CD14-positive monocyte (primary cell): ENCODE measurements around the gene LEMD1. TPM values are rescaled to one million over a fixed set of nuclear protein-coding genes. Genes with fewer than 3 reads are reported as not detected.

Experiments used
- DNase-seq, 3 donors: peaks; one replicate each; pipeline ENCODE4 v3.0.0-alpha.2; 2011 to 2022
- H2AFZ ChIP-seq: 2 replicates; pipeline ENCODE4 v1.6.0; 2012; ENCODE audit warnings: mild to moderate bottlenecking, low read depth, low read length, inconsistent platforms; ENCODE audit not compliant: insufficient read depth, poor library complexity, severe bottlenecking
- H3K27ac ChIP-seq, 2 donors: 1 replicate in 1 of 2; 2 replicates in 1 of 2; pipeline ENCODE4 v1.5.1; 2012 to 2013; ENCODE audit warnings: low read length in 2 of 2, control low read depth in 1 of 2, inconsistent platforms in 1 of 2, low read depth in 1 of 2, mild to moderate bottlenecking in 1 of 2
- H3K27me3 ChIP-seq, 2 donors: one replicate each; pipeline versions ENCODE4 v1.6.0 to v1.6.1; 2011 to 2013; ENCODE audit warnings: low read length in 2 of 2; ENCODE audit not compliant: control insufficient read depth in 2 of 2, insufficient read depth in 2 of 2
- H3K36me3 ChIP-seq, 2 donors: replicated peaks in 1 of 2; 1 replicate in 1 of 2; 2 replicates in 1 of 2; pipeline versions ENCODE4 v1.5.1 to v1.6.1; 2012 to 2013; ENCODE audit warnings: low read length in 2 of 2, control low read depth in 1 of 2, inconsistent platforms in 1 of 2, mild to moderate bottlenecking in 1 of 2; ENCODE audit not compliant: insufficient read depth in 2 of 2, control insufficient read depth in 1 of 2
- H3K4me1 ChIP-seq, 2 donors: 1 replicate in 1 of 2; 2 replicates in 1 of 2; pipeline versions ENCODE4 v1.5.1 to v1.6.1; 2012 to 2013; ENCODE audit warnings: low read length in 2 of 2, control low read depth in 1 of 2, inconsistent platforms in 1 of 2, mild to moderate bottlenecking in 1 of 2, moderate library complexity in 1 of 2; ENCODE audit not compliant: insufficient read depth in 2 of 2, control insufficient read depth in 1 of 2
- H3K4me2 ChIP-seq: replicated peaks from 2 replicates; pipeline ENCODE3; 2012; ENCODE audit warnings: low read length, moderate library complexity, mild to moderate bottlenecking; ENCODE audit not compliant: poor library complexity, severe bottlenecking; ENCODE audit errors: extremely low read depth
- H3K4me3 ChIP-seq, 3 experiments: fragments of 200-600 bp in 1 of 3; sonication (generic) in 1 of 3; replicated peaks in 1 of 3; 1 replicate in 2 of 3; 2 replicates in 1 of 3; pipeline ENCODE4 v1.5.1; 2011 to 2013; ENCODE audit warnings: low read length in 3 of 3, mild to moderate bottlenecking in 3 of 3, control low read depth in 2 of 3, low read depth in 2 of 3, inconsistent platforms in 1 of 3, moderate library complexity in 1 of 3
- H3K79me2 ChIP-seq: 2 replicates; pipeline ENCODE4 v1.6.0; 2012; ENCODE audit warnings: mild to moderate bottlenecking, control low read depth, inconsistent platforms, low read length, moderate library complexity; ENCODE audit not compliant: insufficient read depth
- H3K9ac ChIP-seq: 2 replicates; pipeline ENCODE4 v1.6.0; 2017; ENCODE audit warnings: low read length, mild to moderate bottlenecking; ENCODE audit not compliant: insufficient read depth, poor library complexity, severe bottlenecking
- H3K9me3 ChIP-seq, 2 donors: replicated peaks in 1 of 2; 1 replicate in 1 of 2; 2 replicates in 1 of 2; pipeline versions ENCODE4 v1.5.1 to v1.6.1; 2012 to 2013; ENCODE audit warnings: low read length in 2 of 2, control low read depth in 1 of 2; ENCODE audit not compliant: control insufficient read depth in 1 of 2, insufficient read depth in 1 of 2
- H4K20me1 ChIP-seq: 2 replicates; pipeline ENCODE4 v1.6.0; 2012; ENCODE audit warnings: mild to moderate bottlenecking, low read length, control low read depth, moderate library complexity; ENCODE audit not compliant: insufficient read depth
- H3K27ac Mint-ChIP-seq, 7 donors: one replicate each; pipeline ENCODE4 v1.8.0; 2020; ENCODE audit warnings: mild to moderate bottlenecking in 7 of 7, mixed read lengths in 7 of 7, moderate library complexity in 6 of 7, inconsistent platforms in 2 of 7
- H3K27me3 Mint-ChIP-seq, 3 donors: one replicate each; pipeline ENCODE4 v1.8.0; 2021 to 2022; ENCODE audit warnings: low read depth in 3 of 3, mild to moderate bottlenecking in 3 of 3, mixed read lengths in 3 of 3, moderate library complexity in 3 of 3, inconsistent platforms in 1 of 3
- H3K36me3 Mint-ChIP-seq, 2 donors: one replicate each; pipeline ENCODE4 v1.8.0; 2020; ENCODE audit warnings: mixed read lengths in 2 of 2, inconsistent platforms in 1 of 2, mild to moderate bottlenecking in 1 of 2
- H3K4me1 Mint-ChIP-seq: one replicate; pipeline ENCODE4 v1.8.0; 2020; ENCODE audit warnings: mild to moderate bottlenecking, mixed read lengths
- H3K4me3 Mint-ChIP-seq, 2 donors: one replicate each; pipeline ENCODE4 v1.8.0; 2020; ENCODE audit warnings: mild to moderate bottlenecking in 2 of 2, mixed read lengths in 2 of 2, moderate library complexity in 1 of 2
- H3K9me3 Mint-ChIP-seq, 7 donors: one replicate each; pipeline ENCODE4 v1.8.0; 2020 to 2022; ENCODE audit warnings: mixed read lengths in 7 of 7, mild to moderate bottlenecking in 6 of 7, moderate library complexity in 6 of 7, inconsistent platforms in 2 of 7
- CTCF ChIP-seq: fragments of 200-600 bp; IDR thresholded peaks from one replicate; pipeline ENCODE4 v1.8.0; 2022; ENCODE audit warnings: antibody characterized with exemption, mild to moderate bottlenecking
- WGBS: methylation state at CpG from one replicate; pipeline ENCODE4 v1.1.5; 2013; ENCODE audit warnings: missing lambda C conversion rate; ENCODE audit not compliant: insufficient coverage; 5-methylcytosine and 5-hydroxymethylcytosine counted together
- intact Hi-C, 2 donors: fragments of 100-400 bp; cut with micrococcal nuclease; formaldehyde crosslinking; loops; one replicate each; pipeline versions ENCODE4 v1.15.0 to v1.15.1; 2023
- polyA plus RNA-seq, 3 donors: library from polyadenylated mRNA; depleted of rRNA in 1 of 3; unstranded in 2 of 3; stranded (reverse) in 1 of 3; fragments of 300-500 nt in 2 of 3; fragments of >200 nt in 1 of 3; fragmentation: Illumina TruSeq in 2 of 3; gene quantifications; 1 replicate in 2 of 3; 2 replicates in 1 of 3; pipeline ENCODE4 v1.2.3, GENCODE V29; 2012 to 2021

The LEMD1 gene
- polyA plus RNA-seq, 3 donors: not detected

DNA sequence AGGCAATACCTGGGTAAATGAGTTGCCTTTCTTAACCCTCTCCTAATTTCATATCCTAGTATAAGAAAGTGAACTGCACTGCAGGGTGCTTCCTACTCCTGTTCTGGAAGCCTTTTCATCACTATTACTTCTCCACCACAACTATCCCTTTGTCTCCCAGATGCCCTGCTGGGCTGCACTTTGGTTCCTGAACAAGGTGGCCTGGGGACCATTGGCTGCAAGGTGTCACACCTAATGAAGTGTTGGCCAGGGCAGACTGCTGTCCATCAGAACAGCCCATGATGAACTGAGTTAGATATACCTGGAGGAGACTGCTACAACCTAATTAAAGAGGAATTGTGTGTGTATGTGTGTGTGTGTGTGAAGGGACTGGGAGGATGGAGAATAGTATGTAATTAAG, 63.3 kb downstream of the LEMD1 start:
- H3K4me3 ChIP-seq: no peak overlapping the region
- DNase-seq: no peak
- no peak for TF ChIP-seq CTCF
- no peak overlapping the region for H3K9ac ChIP-seq
- H3K27me3 ChIP-seq: peaks cover 2 to 11% of the 10 kb centered on the region in 2 donors
- H3K27ac Mint-ChIP-seq: no peak overlapping the region
- no peaks in the 10 kb centered on the region for H3K4me1 ChIP-seq
- H3K9me3 ChIP-seq: no peaks in the 10 kb centered on the region
- no peaks in the 10 kb centered on the region for H3K79me2 ChIP-seq
- peaks cover 2% of the 10 kb centered on the region for H3K4me1 Mint-ChIP-seq
- no peaks in the 10 kb centered on the region for H3K9me3 Mint-ChIP-seq
- H2AFZ ChIP-seq: no peak overlapping the region
- no peak overlapping the region for H3K27ac ChIP-seq
- peaks cover 7 to 40% (median 27%) of the 10 kb centered on the region in 3 donors for H3K27me3 Mint-ChIP-seq
- no peaks in the 10 kb centered on the region for H4K20me1 ChIP-seq
- no peak overlapping the region for H3K4me3 Mint-ChIP-seq
- no peaks in the 10 kb centered on the region for H3K36me3 ChIP-seq
- intact Hi-C loops: loop anchor here in 1 of 2 donors (2.0 kb wide), 1 partner anchor 20 kb away; no protein-coding TSS in a partner anchor
- H3K4me2 ChIP-seq: no peak overlapping the region
- H3K36me3 Mint-ChIP-seq: no peaks in the 10 kb centered on the region

DNA sequence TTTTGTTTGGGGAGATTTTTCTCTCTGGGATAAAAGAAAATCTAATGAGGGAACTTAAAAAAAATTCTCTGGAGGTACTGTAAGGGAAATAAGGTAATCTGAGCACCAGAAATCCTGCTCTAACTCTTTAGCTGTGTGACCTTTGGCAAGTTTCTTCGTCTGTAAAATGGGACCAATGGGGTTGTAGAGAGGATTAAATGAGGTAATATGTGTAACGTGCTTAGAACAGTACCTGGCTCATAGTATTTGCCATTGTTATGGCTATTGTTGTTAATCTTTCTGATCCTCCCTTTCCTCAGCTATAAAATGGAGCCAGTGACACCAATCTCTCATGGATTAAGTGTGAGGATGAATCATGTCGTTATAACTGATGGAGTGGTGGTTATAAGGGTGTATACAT, 64.3 kb downstream of the LEMD1 start:
- Histone ChIP-seq H4K20me1 (no peaks in the 10 kb centered on the region), H3K27me3 (peaks cover 2 to 11% of the 10 kb centered on the region in 2 donors), H3K79me2 (no peaks in the 10 kb centered on the region), H3K4me1 (no peaks in the 10 kb centered on the region), H3K4me2 (no peak overlapping the region), H3K9me3 (no peaks in the 10 kb centered on the region), H3K36me3 (no peaks in the 10 kb centered on the region), H3K4me3 (no peak overlapping the region), H3K9ac (no peak overlapping the region), H3K27ac (no peak overlapping the region), H2AFZ (no peak overlapping the region)
- no CpG with 5 or more reads among the region's 3 CpGs for WGBS
- Mint-ChIP-seq H3K4me3 (no peak overlapping the region), H3K36me3 (no peaks in the 10 kb centered on the region), H3K4me1 (peaks cover 2% of the 10 kb centered on the region), H3K27ac (no peak overlapping the region), H3K9me3 (no peaks in the 10 kb centered on the region), H3K27me3 (peaks cover 7 to 39% (median 27%) of the 10 kb centered on the region in 3 donors)
- no peak for TF ChIP-seq CTCF
- intact Hi-C loops: no loop called here
- DNase-seq: no peak
